NCI-H1436 treated with DMSO at 0.1 percent for 48 hours (cell line): ENCODE results near the gene CXXC1.
A peak's percentile ranks its signal among the peaks of the same experiment; 100 is the strongest.
"Not testable (repeated sequence)": the region's sequence is repeated elsewhere in the genome, so short reads cannot be mapped to it uniquely, and the experiment has no call there.

ENCODE experiments used
- DNase-seq: peaks from one replicate; lab custom pipeline; 2025; lab: John Stamatoyannopoulos, UW

CXXC1 gene

GRCh38 chr18:50297621-50298442 is 10.3 kb upstream of the CXXC1 start:
- no peak for DNase-seq

DNA sequence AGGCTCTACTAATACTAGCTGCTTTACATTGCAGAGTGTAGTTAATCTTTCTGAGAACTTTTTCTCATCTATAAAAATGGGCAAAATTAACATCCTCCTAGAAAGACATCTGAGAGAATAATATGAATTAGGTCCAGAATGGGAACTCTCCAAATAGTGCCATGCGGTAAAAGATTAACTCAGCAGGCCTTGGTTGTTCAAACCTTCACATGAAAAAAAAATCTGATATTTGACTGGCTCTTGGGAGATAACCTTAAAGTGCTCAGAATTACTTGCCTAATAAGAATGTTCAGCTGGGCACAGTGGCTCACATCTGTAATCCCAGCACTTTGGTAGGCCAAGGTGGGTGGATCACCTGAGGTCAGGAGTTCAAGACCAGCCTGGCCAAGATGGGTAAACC is 5.5 kb upstream of the CXXC1 start:
- no peak for DNase-seq

GRCh38 chr18:50289108-50289443 is 1.6 kb upstream of the CXXC1 start:
- no peak for DNase-seq

DNA sequence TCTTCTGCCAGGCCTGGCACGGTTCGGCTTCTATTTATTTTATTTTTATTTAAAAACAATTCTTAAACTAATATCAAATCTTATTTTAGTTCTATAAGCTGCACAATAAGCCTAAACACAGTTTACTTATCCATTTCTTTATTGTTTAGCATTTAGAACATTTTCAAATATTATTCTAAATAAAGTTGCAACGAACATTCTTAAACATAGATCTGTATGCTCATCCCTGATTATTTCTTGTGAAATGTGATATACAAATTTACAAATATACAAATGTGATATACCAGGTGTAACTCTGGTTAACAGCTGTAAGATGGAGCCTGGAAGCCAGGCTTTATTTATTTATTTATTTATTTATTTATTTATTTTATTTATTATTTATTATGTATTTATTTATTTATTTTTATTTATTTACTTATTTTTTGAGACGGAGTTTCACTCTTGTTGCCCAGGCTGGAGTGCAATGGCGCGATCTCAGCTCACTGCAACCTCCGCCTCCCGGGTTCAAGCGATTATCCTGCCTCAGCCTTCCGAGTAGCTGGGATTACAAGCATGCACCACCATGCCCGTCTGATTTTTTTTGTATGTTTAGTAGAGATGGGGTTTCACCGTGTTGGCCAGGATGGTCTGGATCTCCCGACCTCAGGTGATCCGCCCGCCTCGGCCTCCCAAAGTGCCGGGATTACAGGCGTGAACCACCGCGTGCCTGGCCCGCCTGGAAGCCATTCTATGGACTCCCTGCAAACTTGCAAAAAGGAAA is 1.0 kb upstream of the CXXC1 start:
- DNase-seq: not testable (repeated sequence)

GRCh38 chr18:50287028-50287440 is 458 bp downstream of the CXXC1 start:
- no peak for DNase-seq

- no peak for DNase-seq
Observed at GRCh38 chr18:50286391-50287027, 983 bp downstream of the CXXC1 start.

DNA sequence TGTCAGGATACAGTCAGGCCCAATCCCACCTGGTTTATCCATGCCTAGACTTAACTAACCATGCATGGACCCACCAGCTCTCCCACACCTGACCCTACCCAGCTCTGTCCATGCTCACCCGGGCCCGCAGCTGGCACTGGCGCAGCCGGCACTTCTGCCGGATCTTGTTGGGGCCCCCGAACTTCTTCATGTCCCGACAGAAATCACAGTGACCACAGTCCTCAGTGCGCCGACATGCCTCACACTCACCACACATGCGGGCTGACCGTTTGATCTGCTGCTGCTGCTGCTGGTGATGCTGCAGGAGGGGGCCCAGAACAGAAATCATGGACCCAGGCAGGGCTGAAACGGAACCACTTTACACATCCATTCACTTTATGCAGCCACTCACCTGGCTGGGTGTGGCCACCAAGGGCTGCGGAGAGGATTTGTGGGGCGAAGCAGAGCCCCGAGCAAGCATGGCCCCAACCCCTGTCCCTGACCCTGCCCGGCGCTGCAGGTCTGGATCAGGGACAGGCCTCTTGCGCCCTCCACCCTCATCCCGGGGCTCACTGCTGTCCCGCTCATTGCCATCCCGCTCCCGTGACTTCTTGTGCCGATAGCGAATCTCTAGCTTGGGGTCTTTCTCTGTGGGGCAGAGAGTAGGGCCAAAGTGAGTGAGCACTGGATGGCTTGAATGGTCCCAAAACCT is 1.7 kb downstream of the CXXC1 start:
- DNase-seq: no peak

DNA sequence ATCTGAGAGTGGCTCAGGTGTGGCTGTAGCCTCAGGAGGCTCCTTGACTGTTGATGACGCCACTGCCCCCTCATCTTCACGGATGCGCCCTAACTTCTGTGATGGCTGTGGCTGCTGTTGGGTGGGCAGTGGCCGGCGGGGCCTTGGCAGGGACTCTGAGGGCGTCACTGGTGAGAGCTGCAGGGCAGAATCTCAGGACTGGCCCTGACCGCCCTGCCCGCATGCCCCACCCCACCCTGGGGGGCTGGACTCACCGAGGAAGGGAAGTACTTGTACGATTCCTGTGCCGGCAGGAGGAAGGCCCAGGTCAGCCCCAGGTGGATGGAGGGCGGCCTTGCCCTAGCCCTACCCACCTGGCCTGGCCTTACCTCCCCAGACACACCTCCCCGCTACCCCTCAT is 2.4 kb downstream of the CXXC1 start:
- no peak for DNase-seq

GRCh38 chr18:50284255-50284885 is 3.1 kb downstream of the CXXC1 start:
- no peak for DNase-seq

DNA sequence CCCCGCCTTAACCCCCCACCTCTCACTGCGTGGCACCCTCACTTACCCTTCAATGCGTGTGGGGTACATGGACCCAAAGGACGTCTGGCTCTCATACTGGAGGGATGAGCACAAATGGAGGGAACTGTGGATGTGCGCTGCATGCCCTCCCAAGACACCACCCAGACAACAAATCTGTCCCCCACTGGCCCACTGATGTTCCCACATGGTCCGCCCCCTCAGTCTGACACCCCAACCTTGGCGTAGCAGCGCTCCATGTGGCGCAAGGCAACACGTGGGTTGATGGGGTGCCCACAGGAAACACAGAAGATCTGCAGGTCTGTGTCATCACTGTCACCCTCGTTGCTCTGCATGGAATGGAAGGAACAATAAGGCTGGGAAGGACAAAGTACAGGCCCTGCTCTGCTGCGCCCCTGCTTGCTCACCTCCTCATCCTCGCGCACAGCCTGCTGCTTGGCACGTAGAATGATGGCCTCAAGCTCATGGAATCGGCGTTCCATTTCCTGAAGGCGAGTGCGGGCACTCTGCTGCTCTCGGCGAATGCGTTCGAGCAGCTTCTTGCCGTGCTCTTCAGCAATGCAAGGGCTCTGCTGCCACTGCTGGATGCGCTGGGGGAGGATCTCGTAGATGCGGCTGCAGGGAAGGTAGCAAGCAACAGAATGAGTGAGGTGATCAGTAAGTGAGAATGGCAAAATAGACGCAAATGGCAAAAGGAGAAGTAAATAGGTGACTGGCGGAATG is 3.9 kb downstream of the CXXC1 start:
- no peak for DNase-seq

- no peak for DNase-seq
Observed at GRCh38 chr18:50282521-50283335, 4.8 kb downstream of the CXXC1 start.

- DNase-seq: no peak
Observed at GRCh38 chr18:50281972-50282520, 5.4 kb downstream of the CXXC1 start.

GRCh38 chr18:50281295-50281971 is 6.1 kb downstream of the CXXC1 start, which contains the start of gene MBD1:
MBD1 (minus strand) TSS chr18:50281523; CDS start chr18:50279992, 1,531 bp downstream.
- DNase-seq: peak; percentile 86

DNA sequence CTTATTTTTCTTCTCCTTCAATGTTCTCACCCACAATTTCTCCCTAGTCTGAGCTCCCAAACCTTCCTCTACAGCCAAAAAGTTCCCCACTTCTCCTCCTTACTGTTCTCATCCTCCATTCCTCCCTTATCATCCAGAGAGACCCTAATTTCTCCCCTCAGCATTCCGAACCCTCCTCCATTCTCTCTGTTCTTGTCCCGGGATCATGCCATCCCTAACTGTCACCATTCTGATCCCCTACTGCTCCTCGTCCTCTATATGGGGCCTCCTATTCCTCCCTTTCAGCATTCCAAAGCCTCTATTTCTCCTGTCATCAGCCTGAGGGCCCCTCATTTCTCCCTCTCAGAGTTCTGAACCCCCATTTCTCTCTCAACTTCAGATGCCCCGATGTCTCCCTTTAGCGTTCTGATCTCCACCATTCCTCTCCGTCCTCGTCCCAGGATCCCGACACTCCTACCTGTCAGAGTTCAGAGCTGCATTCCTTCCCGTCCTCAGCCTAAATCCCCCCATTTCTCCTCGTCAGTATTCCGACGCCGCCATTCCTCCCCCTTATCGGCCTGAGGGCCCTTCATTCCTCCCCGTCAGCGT is 6.7 kb downstream of the CXXC1 start:
- no peak for DNase-seq

- no peak for DNase-seq
Observed at GRCh38 chr18:50279752-50280151, 7.7 kb downstream of the CXXC1 start.

DNA sequence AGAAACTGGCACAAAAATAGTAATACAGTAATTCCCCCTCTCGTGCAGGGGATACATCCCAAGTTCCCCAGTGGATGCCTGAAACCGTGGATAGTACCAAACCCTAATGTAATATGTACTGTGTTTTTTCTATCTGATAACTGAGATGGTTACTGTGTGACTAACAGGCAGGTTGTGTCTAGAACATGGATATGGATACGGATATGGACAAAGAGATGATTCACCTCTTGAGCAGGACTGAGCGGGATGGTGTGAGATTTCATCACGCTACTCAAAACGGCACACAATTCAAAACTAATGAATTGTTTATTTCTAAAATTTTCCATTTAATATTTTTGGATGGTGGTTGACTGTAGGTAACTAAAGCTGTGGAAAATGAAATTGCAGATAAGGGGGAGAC is 9.6 kb downstream of the CXXC1 start:
- DNase-seq: no peak

- no peak for DNase-seq
Observed at GRCh38 chr18:50276452-50276851, 11.0 kb downstream of the CXXC1 start.

DNA sequence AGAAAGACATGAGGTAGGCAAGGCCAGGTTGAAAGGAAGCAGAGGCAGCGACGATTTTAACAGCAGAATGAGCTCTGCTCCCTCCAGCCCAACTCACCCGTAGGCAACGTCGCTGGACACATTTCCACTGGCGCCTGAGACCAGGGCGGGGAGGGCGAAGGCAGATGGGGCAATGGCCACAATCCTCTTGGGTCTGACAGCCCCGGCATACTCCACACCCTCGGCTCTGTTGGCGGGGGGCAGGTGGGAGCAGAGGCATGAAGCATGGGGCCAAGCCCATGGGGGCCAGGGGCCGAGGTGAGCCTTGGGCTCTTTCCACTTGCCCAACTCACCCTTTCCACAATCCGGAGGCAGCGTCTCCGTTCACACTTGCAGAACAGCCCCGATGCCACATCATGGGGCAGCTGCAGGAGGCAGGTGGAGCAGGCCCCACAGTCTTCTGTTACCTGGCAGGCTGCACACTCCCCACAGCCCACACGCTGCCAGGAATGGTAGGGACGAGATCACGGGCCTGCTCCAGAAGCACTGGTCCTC is 11.9 kb downstream of the CXXC1 start:
- no peak for DNase-seq

- DNase-seq: no peak
Observed at GRCh38 chr18:50274941-50275340, 12.6 kb downstream of the CXXC1 start.
